Smooth muscle cell (in vitro differentiated cells): ENCODE data around the gene STEAP1. TPM values are rescaled to one million over a fixed set of nuclear protein-coding genes. Genes with fewer than 3 reads are reported as not detected.

Experiments
- DNase-seq: peaks from one replicate; lab custom pipeline; 2025; ENCODE audit not compliant: unreplicated experiment; lab: John Stamatoyannopoulos, UW
- H2AFZ ChIP-seq: fragments of 200-600 bp; sonication (generic); 2 replicates; pipeline ENCODE4 v1.6.0; 2016; ENCODE audit warnings: antibody characterized with exemption, low read depth, mild to moderate bottlenecking
- H3F3A ChIP-seq: fragments of 200-600 bp; sonication (generic); 2 replicates; pipeline ENCODE4 v1.6.0; 2017; ENCODE audit warnings: antibody characterized with exemption, low read depth
- H3K27ac ChIP-seq: fragments of 200-600 bp; sonication (generic); 2 replicates; pipeline ENCODE4 v1.5.1; 2016; ENCODE audit warnings: low read depth, mild to moderate bottlenecking
- H3K27me3 ChIP-seq: fragments of 200-600 bp; sonication (generic); 2 replicates; pipeline ENCODE4 v1.6.1; 2016; ENCODE audit warnings: low read depth, mild to moderate bottlenecking
- H3K36me3 ChIP-seq: fragments of 200-600 bp; sonication (generic); 2 replicates; pipeline ENCODE4 v1.5.1; 2016; ENCODE audit warnings: low read depth
- H3K4me1 ChIP-seq: fragments of 200-600 bp; sonication (generic); 2 replicates; pipeline ENCODE4 v1.5.1; 2016; ENCODE audit warnings: low read depth
- H3K4me2 ChIP-seq: fragments of 200-600 bp; sonication (generic); 2 replicates; pipeline ENCODE4 v1.6.0; 2016; ENCODE audit warnings: mild to moderate bottlenecking
- H3K4me3 ChIP-seq: fragments of 200-600 bp; sonication (generic); 2 replicates; pipeline ENCODE4 v1.5.1; 2016; ENCODE audit warnings: mild to moderate bottlenecking
- H3K79me2 ChIP-seq: fragments of 200-600 bp; sonication (generic); 2 replicates; pipeline ENCODE4 v1.6.0; 2016; ENCODE audit warnings: low read depth, mild to moderate bottlenecking
- H3K9ac ChIP-seq: fragments of 200-600 bp; sonication (generic); 2 replicates; pipeline ENCODE4 v1.6.0; 2016; ENCODE audit warnings: low read depth
- H3K9me3 ChIP-seq: fragments of 200-600 bp; sonication (generic); replicated peaks from 2 replicates; pipeline ENCODE4 v1.5.1; 2016; ENCODE audit warnings: low read depth
- H4K20me1 ChIP-seq: fragments of 200-600 bp; sonication (generic); 2 replicates; pipeline ENCODE4 v1.6.0; 2016; ENCODE audit warnings: low read depth
- CTCF ChIP-seq: fragments of 200-600 bp; sonication (generic); IDR thresholded peaks from 2 replicates; pipeline ENCODE4 v1.5.1; 2017; ENCODE audit warnings: borderline replicate concordance, mild to moderate bottlenecking, antibody characterized with exemption; ENCODE audit not compliant: insufficient read depth, poor library complexity, severe bottlenecking
- WGBS: methylation state at CpG from one replicate; pipeline ENCODE4 v1.1.7; 2016; ENCODE audit warnings: low lambda C conversion rate; 5-methylcytosine and 5-hydroxymethylcytosine counted together
- polyA plus RNA-seq: library from polyadenylated mRNA; unstranded; fragments of >200 nt; fragmentation: Nextera tagmentation; extraction: Ambion mirVana; gene quantifications from 2 replicates; pipeline ENCODE4 v1.2.1, GENCODE V29; 2016
- total RNA-seq: library from RNA; depleted of rRNA; stranded (reverse); fragments of >200 nt; gene quantifications from 2 replicates; pipeline ENCODE4 v1.2.3, GENCODE V29; 2014

STEAP1 gene
- total and polyA plus RNA-seq, 2 experiments from 2014 or later = 0.48 to 2.1 TPM

GRCh38 chr7:90172121-90172520 is 17.9 kb downstream of the STEAP1 start:
- 86% methylated on average over 2 of the region's 2 CpGs for whole genome bisulfite sequencing
- H3K4me1 ChIP-seq = no peaks in the 10 kb centered on the region
- H3K4me2 ChIP-seq = no peak overlapping the region
- no peaks in the 10 kb centered on the region for H4K20me1 ChIP-seq
- H3K9me3 ChIP-seq = no peaks in the 10 kb centered on the region
- DNase-seq = no peak
- H3K36me3 ChIP-seq = no peaks in the 10 kb centered on the region
- no peaks in the 10 kb centered on the region for H3F3A ChIP-seq
- H2AFZ ChIP-seq = no peak overlapping the region
- TF ChIP-seq CTCF = no peak
- H3K4me3 ChIP-seq = no peak overlapping the region
- H3K79me2 ChIP-seq = no peaks in the 10 kb centered on the region
- H3K27me3 ChIP-seq = no peaks in the 10 kb centered on the region
- no peak overlapping the region for H3K27ac ChIP-seq
- no peak overlapping the region for H3K9ac ChIP-seq

GRCh38 chr7:90172624-90173023 is 18.4 kb downstream of the STEAP1 start:
- H4K20me1 ChIP-seq = no peaks in the 10 kb centered on the region
- WGBS = 91% methylated on average over 6 of the region's 6 CpGs
- H3K27me3 ChIP-seq = no peaks in the 10 kb centered on the region
- no peaks in the 10 kb centered on the region for H3F3A ChIP-seq
- TF ChIP-seq CTCF = no peak
- no peak overlapping the region for H3K27ac ChIP-seq
- no peaks in the 10 kb centered on the region for H3K79me2 ChIP-seq
- H3K4me3 ChIP-seq = no peak overlapping the region
- no peak overlapping the region for H2AFZ ChIP-seq
- no peaks in the 10 kb centered on the region for H3K4me1 ChIP-seq
- H3K36me3 ChIP-seq = no peaks in the 10 kb centered on the region
- no peak overlapping the region for H3K4me2 ChIP-seq
- no peaks in the 10 kb centered on the region for H3K9me3 ChIP-seq
- no peak overlapping the region for H3K9ac ChIP-seq
- no peak for DNase-seq

DNA sequence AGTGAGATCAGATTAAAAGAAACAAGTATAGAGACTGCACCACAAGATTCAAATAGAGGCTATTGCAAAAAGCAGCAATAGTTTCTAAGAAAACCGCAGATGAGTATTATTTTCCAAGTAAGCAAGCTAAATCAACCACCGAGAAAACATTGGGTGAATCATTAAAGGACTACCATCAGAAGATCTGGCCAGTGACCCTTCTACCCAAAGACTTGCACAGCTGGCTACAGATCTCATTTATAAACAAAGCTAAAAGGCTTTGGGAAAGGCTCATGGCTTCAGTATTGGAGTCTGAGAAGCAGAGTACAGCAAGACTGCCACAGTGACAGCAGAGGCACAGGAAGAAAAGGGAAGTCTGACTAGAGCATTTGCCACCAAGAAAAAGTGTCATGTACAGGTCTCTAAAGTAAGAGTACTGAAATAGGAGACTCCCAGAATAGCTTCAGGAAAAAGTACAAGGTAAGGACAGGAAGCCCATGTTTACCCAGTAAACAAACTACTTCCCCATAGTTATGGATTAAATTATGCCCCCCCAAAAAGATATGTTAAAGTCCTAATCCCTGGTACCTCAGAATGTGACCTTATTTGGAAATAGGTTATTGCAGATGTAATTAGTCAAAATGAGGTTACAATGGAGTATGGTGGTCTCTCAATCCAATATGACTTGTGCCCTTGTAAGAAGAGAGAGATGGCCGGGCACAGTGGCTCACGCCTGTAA is 19.0 kb downstream of the STEAP1 start:
- H3K4me2 ChIP-seq = no peak overlapping the region
- no peak for TF ChIP-seq CTCF
- no peak overlapping the region for H3K4me3 ChIP-seq
- no peak overlapping the region for H2AFZ ChIP-seq
- no peak overlapping the region for H3K27ac ChIP-seq
- H4K20me1 ChIP-seq = no peaks in the 10 kb centered on the region
- WGBS = 86% methylated on average over 4 of the region's 4 CpGs
- H3K79me2 ChIP-seq = no peaks in the 10 kb centered on the region
- no peaks in the 10 kb centered on the region for H3F3A ChIP-seq
- no peaks in the 10 kb centered on the region for H3K36me3 ChIP-seq
- no peak for DNase-seq
- no peaks in the 10 kb centered on the region for H3K27me3 ChIP-seq
- no peaks in the 10 kb centered on the region for H3K4me1 ChIP-seq
- H3K9ac ChIP-seq = no peak overlapping the region
- H3K9me3 ChIP-seq = no peaks in the 10 kb centered on the region

DNA sequence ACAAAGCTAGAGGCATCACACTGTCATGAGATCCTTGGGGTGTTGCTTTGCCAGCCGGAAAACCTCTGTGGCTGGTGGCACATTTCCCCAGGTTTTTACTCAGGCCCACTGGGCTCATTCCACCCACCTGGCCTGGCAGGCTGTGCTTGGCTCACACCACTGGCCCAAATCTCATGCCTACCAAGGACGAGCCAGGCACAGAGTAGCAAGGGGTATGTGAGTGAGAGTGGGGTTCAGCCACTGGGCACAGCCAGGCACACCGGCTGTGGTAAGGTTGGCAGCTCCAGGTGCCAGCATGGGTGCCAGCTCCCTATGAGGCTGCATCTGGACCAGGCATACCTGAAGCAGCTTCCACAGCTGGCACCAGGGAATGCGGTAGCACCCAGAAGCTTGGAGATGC is 21.4 kb downstream of the STEAP1 start:
- no peaks in the 10 kb centered on the region for H3K4me1 ChIP-seq
- no peak for TF ChIP-seq CTCF
- H3K4me3 ChIP-seq = no peak overlapping the region
- no peaks in the 10 kb centered on the region for H3K9me3 ChIP-seq
- H3K4me2 ChIP-seq = no peak overlapping the region
- H3K27me3 ChIP-seq = no peaks in the 10 kb centered on the region
- no peaks in the 10 kb centered on the region for H3F3A ChIP-seq
- H2AFZ ChIP-seq = no peak overlapping the region
- WGBS = 96% methylated on average over 4 of the region's 4 CpGs
- no peak for DNase-seq
- no peaks in the 10 kb centered on the region for H3K36me3 ChIP-seq
- no peak overlapping the region for H3K9ac ChIP-seq
- H3K79me2 ChIP-seq = no peaks in the 10 kb centered on the region
- no peak overlapping the region for H3K27ac ChIP-seq
- no peaks in the 10 kb centered on the region for H4K20me1 ChIP-seq
